GM23338 (cell line): ENCODE results near the gene HELZ. TPM values are rescaled to one million over a fixed set of nuclear protein-coding genes. Genes with fewer than 3 reads are reported as not detected.

Experiments
- ATAC-seq: fragments of 200-7000 bp; cut with Tn5 transposase; 3 replicates; pipeline ENCODE4 v1.9.1; 2020
- DNase-seq: peaks from one replicate; pipeline ENCODE4 v3.0.0-alpha.2; 2015; ENCODE audit warnings: low spot score
- H2AFZ ChIP-seq: fragments of 200-600 bp; sonication (generic); 2 replicates; pipeline ENCODE4 v1.8.0; 2016; ENCODE audit warnings: antibody characterized with exemption, mild to moderate bottlenecking, moderate library complexity
- H3F3A ChIP-seq: fragments of 200-600 bp; sonication (generic); replicated peaks from 2 replicates; pipeline ENCODE4 v1.8.0; 2017; ENCODE audit warnings: antibody characterized with exemption, mixed run types, low read depth
- H3K27ac ChIP-seq: fragments of 200-600 bp; sonication (generic); 2 replicates; pipeline ENCODE4 v1.6.1; 2016; ENCODE audit warnings: low read depth
- H3K27me3 ChIP-seq: fragments of 200-600 bp; sonication (generic); 2 replicates; pipeline ENCODE4 v1.8.0; 2016; ENCODE audit warnings: mild to moderate bottlenecking, mixed run types, moderate library complexity; ENCODE audit not compliant: insufficient read depth
- H3K36me3 ChIP-seq: fragments of 200-600 bp; sonication (generic); 2 replicates; pipeline ENCODE4 v1.8.0; 2016; ENCODE audit warnings: mild to moderate bottlenecking; ENCODE audit not compliant: insufficient read depth
- H3K4me1 ChIP-seq: fragments of 200-600 bp; sonication (generic); 2 replicates; pipeline ENCODE4 v1.8.0; 2016; ENCODE audit warnings: mild to moderate bottlenecking, moderate library complexity; ENCODE audit not compliant: insufficient read depth
- H3K4me2 ChIP-seq: fragments of 200-600 bp; sonication (generic); 2 replicates; pipeline ENCODE4 v1.7.1; 2017; ENCODE audit warnings: mixed run types
- H3K4me3 ChIP-seq: fragments of 200-600 bp; sonication (generic); 2 replicates; pipeline ENCODE4 v1.6.1; 2016; ENCODE audit warnings: mixed run types
- H3K79me2 ChIP-seq: fragments of 200-600 bp; sonication (generic); replicated peaks from 2 replicates; pipeline ENCODE4 v1.8.0; 2017; ENCODE audit warnings: mild to moderate bottlenecking; ENCODE audit not compliant: insufficient read depth
- H3K9me2 ChIP-seq: fragments of 200-600 bp; sonication (generic); 2 replicates; pipeline ENCODE4 v1.8.0; 2017; ENCODE audit not compliant: insufficient read depth
- H4K20me1 ChIP-seq: fragments of 200-600 bp; sonication (generic); replicated peaks from 2 replicates; pipeline ENCODE4 v1.8.0; 2017; ENCODE audit warnings: mild to moderate bottlenecking; ENCODE audit not compliant: insufficient read depth
- H3K27ac Mint-ChIP-seq: 2 replicates; pipeline ENCODE4 v1.8.0; 2020; ENCODE audit warnings: inconsistent platforms, mild to moderate bottlenecking, moderate library complexity, mixed read lengths
- H3K27me3 Mint-ChIP-seq: 3 replicates; pipeline ENCODE4 v1.8.0; 2022; ENCODE audit warnings: low read depth, mild to moderate bottlenecking, moderate library complexity, mixed read lengths, inconsistent platforms; ENCODE audit not compliant: insufficient read depth, poor library complexity
- H3K36me3 Mint-ChIP-seq: 3 replicates; pipeline ENCODE4 v1.8.0; 2021; ENCODE audit warnings: low read depth, mild to moderate bottlenecking, inconsistent platforms, moderate library complexity, mixed read lengths
- H3K4me1 Mint-ChIP-seq: 3 replicates; pipeline ENCODE4 v1.8.0; 2020; ENCODE audit warnings: mild to moderate bottlenecking, inconsistent platforms, mixed read lengths
- H3K4me3 Mint-ChIP-seq: 3 replicates; pipeline ENCODE4 v1.8.0; 2021; ENCODE audit warnings: moderate library complexity, mild to moderate bottlenecking, inconsistent platforms, mixed read lengths
- H3K9me3 Mint-ChIP-seq: 3 replicates; pipeline ENCODE4 v1.8.0; 2020; ENCODE audit warnings: moderate library complexity, mild to moderate bottlenecking, inconsistent platforms, mixed read lengths
- EZH2 ChIP-seq: fragments of 200-600 bp; sonication (generic); IDR thresholded peaks from one replicate; pipeline ENCODE4 v1.8.0; 2017; ENCODE audit warnings: antibody characterized with exemption, mild to moderate bottlenecking, low read depth; ENCODE audit not compliant: unreplicated experiment
- EZH2phosphoT487 ChIP-seq: fragments of 200-600 bp; sonication (generic); IDR thresholded peaks from one replicate; pipeline ENCODE4 v1.8.1; 2018; ENCODE audit warnings: antibody characterized with exemption; ENCODE audit not compliant: unreplicated experiment
- JUNB ChIP-seq: IDR thresholded peaks from one replicate; pipeline ENCODE4 v1.6.1; 2016; ENCODE audit warnings: antibody characterized with exemption; ENCODE audit not compliant: unreplicated experiment
- NANOG ChIP-seq: IDR thresholded peaks from 2 replicates; pipeline ENCODE4 v1.6.1; 2016; ENCODE audit warnings: antibody characterized with exemption, borderline replicate concordance
- REST ChIP-seq: IDR thresholded peaks from one replicate; pipeline ENCODE4 v1.6.1; 2018; ENCODE audit warnings: antibody characterized with exemption; ENCODE audit not compliant: unreplicated experiment
- polyA plus RNA-seq: library from polyadenylated mRNA; unstranded; fragments of >200 nt; fragmentation: Nextera tagmentation; extraction: Ambion mirVana; gene quantifications from 2 replicates; pipeline ENCODE4 v1.2.1, GENCODE V29; 2016
- total RNA-seq: library from RNA; depleted of rRNA; stranded (reverse); fragments of >200 nt; shearing (Covaris generic); gene quantifications from 2 replicates; pipeline ENCODE4 v1.2.3, GENCODE V29; 2014
- TF ChIP-seq, protein P1 (sequence below): fragments of 250-450 bp; sonication (Bioruptor Pico); IDR thresholded peaks from 2 replicates; pipeline ENCODE4 v1.5.0; 2020; ENCODE audit warnings: mild to moderate bottlenecking, moderate library complexity
- TF ChIP-seq, protein P2 (sequence below): IDR thresholded peaks from 2 replicates; pipeline ENCODE4 v1.6.1; 2016; ENCODE audit warnings: antibody characterized with exemption

HELZ gene
- total and polyA plus RNA-seq, 2 experiments from 2014 or later, result 38.9 to 62.0 TPM

- no peak for TF ChIP-seq REST
- no peak for TF ChIP-seq JUNB
- no peak for TF ChIP-seq EZH2
- TF ChIP-seq EZH2phosphoT487, result no peak
These were observed 121.3 kb downstream of the HELZ start (continued) for GRCh38 chr17:67123699-67124098.

- no peak overlapping the region for H3K4me3 ChIP-seq
- H3K27me3 Mint-ChIP-seq, result no peaks in the 10 kb centered on the region
- peaks cover 24% of the 10 kb centered on the region; the same call in 2 of the 3 replicates for H3K36me3 Mint-ChIP-seq
- no peak overlapping the region for H2AFZ ChIP-seq
- H3K36me3 ChIP-seq, result no peaks in the 10 kb centered on the region; the same call in 1 of the 2 replicates
- no peaks in the 10 kb centered on the region for H3K79me2 ChIP-seq
- no peaks in the 10 kb centered on the region for H3K4me1 ChIP-seq
- TF ChIP-seq EZH2 (no peak), NANOG (no peak)
- TF ChIP-seq, protein P1, sequence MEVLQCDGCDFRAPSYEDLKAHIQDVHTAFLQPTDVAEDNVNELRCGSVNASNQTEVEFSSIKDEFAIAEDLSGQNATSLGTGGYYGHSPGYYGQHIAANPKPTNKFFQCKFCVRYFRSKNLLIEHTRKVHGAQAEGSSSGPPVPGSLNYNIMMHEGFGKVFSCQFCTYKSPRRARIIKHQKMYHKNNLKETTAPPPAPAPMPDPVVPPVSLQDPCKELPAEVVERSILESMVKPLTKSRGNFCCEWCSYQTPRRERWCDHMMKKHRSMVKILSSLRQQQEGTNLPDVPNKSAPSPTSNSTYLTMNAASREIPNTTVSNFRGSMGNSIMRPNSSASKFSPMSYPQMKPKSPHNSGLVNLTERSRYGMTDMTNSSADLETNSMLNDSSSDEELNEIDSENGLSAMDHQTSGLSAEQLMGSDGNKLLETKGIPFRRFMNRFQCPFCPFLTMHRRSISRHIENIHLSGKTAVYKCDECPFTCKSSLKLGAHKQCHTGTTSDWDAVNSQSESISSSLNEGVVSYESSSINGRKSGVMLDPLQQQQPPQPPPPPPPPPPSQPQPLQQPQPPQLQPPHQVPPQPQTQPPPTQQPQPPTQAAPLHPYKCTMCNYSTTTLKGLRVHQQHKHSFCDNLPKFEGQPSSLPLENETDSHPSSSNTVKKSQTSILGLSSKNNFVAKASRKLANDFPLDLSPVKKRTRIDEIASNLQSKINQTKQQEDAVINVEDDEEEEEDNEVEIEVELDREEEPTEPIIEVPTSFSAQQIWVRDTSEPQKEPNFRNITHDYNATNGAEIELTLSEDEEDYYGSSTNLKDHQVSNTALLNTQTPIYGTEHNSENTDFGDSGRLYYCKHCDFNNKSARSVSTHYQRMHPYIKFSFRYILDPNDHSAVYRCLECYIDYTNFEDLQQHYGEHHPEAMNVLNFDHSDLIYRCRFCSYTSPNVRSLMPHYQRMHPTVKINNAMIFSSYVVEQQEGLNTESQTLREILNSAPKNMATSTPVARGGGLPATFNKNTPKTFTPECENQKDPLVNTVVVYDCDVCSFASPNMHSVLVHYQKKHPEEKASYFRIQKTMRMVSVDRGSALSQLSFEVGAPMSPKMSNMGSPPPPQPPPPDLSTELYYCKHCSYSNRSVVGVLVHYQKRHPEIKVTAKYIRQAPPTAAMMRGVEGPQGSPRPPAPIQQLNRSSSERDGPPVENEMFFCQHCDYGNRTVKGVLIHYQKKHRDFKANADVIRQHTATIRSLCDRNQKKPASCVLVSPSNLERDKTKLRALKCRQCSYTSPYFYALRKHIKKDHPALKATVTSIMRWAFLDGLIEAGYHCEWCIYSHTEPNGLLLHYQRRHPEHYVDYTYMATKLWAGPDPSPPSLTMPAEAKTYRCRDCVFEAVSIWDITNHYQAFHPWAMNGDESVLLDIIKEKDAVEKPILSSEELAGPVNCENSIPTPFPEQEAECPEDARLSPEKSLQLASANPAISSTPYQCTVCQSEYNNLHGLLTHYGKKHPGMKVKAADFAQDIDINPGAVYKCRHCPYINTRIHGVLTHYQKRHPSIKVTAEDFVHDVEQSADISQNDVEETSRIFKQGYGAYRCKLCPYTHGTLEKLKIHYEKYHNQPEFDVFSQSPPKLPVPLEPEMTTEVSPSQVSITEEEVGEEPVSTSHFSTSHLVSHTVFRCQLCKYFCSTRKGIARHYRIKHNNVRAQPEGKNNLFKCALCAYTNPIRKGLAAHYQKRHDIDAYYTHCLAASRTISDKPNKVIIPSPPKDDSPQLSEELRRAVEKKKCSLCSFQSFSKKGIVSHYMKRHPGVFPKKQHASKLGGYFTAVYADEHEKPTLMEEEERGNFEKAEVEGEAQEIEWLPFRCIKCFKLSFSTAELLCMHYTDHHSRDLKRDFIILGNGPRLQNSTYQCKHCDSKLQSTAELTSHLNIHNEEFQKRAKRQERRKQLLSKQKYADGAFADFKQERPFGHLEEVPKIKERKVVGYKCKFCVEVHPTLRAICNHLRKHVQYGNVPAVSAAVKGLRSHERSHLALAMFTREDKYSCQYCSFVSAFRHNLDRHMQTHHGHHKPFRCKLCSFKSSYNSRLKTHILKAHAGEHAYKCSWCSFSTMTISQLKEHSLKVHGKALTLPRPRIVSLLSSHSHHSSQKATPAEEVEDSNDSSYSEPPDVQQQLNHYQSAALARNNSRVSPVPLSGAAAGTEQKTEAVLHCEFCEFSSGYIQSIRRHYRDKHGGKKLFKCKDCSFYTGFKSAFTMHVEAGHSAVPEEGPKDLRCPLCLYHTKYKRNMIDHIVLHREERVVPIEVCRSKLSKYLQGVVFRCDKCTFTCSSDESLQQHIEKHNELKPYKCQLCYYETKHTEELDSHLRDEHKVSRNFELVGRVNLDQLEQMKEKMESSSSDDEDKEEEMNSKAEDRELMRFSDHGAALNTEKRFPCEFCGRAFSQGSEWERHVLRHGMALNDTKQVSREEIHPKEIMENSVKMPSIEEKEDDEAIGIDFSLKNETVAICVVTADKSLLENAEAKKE (CRISPR knock-in tag), result no peak
- TF ChIP-seq, protein P2, sequence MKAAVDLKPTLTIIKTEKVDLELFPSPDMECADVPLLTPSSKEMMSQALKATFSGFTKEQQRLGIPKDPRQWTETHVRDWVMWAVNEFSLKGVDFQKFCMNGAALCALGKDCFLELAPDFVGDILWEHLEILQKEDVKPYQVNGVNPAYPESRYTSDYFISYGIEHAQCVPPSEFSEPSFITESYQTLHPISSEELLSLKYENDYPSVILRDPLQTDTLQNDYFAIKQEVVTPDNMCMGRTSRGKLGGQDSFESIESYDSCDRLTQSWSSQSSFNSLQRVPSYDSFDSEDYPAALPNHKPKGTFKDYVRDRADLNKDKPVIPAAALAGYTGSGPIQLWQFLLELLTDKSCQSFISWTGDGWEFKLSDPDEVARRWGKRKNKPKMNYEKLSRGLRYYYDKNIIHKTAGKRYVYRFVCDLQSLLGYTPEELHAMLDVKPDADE, result no peak
- H4K20me1 ChIP-seq, result no peaks in the 10 kb centered on the region
- no peaks in the 10 kb centered on the region for H3K9me3 Mint-ChIP-seq
- ATAC-seq (no peak), DNase-seq (no peak)
- H3K27ac Mint-ChIP-seq, result no peak overlapping the region
- no peaks in the 10 kb centered on the region for H3F3A ChIP-seq
- H3K4me3 Mint-ChIP-seq, result no peak overlapping the region
- H3K27me3 ChIP-seq, result no peaks in the 10 kb centered on the region
- no peak overlapping the region for H3K27ac ChIP-seq
- H3K4me2 ChIP-seq, result no peak overlapping the region
- H3K9me2 ChIP-seq, result no peaks in the 10 kb centered on the region
- no peaks in the 10 kb centered on the region for H3K4me1 Mint-ChIP-seq
These were observed 123.6 kb downstream of the HELZ start for GRCh38 chr17:67121316-67121891.
